Jurkat, Clone E6-1 (cell line): ENCODE results near the gene ZNF444.

Source experiments
- DNase-seq: peaks from one replicate; pipeline ENCODE4 v3.0.0-alpha.2; 2011; ENCODE audit warnings: low read depth, low spot score
- H3K4me3 ChIP-seq: 2 replicates; pipeline ENCODE4 v1.5.1; 2011; ENCODE audit warnings: mild to moderate bottlenecking, low read length, control low read depth, moderate library complexity

The ZNF444 gene

GRCh38 chr19:56120002-56120370 lies 21.1 kb upstream of the ZNF444 start:
- H3K4me3 ChIP-seq = peak overlapping the region; percentile 78
- DNase-seq = no peak

- H3K4me3 ChIP-seq = peak overlapping the region; percentile 78
- peak; percentile 63 for DNase-seq
These were observed 20.5 kb upstream of the ZNF444 start for GRCh38 chr19:56120371-56121179.

- peak; percentile 95 for DNase-seq
- H3K4me3 ChIP-seq = peak within 1 kb of the TSS; percentile 78
These were observed 19.6 kb upstream of the ZNF444 start, which contains the start of gene ZNF787 for GRCh38 chr19:56121180-56122167. Gene ZNF787, minus strand, starts transcription at chr19:56121295. Its CDS starts 18,078 bp downstream, at chr19:56103217.

GRCh38 chr19:56123266-56123891 lies 17.7 kb upstream of the ZNF444 start:
- DNase-seq = no peak
- H3K4me3 ChIP-seq = no peak overlapping the region

- no peak overlapping the region for H3K4me3 ChIP-seq
- DNase-seq = no peak
These were observed 16.5 kb upstream of the ZNF444 start for GRCh38 chr19:56124578-56124977.

GRCh38 chr19:56125806-56126590 lies 15.1 kb upstream of the ZNF444 start:
- no peak for DNase-seq
- H3K4me3 ChIP-seq = no peak overlapping the region

- DNase-seq = no peak
- no peak overlapping the region for H3K4me3 ChIP-seq
These were observed 13.9 kb upstream of the ZNF444 start for GRCh38 chr19:56126983-56127780.

- no peak for DNase-seq
- H3K4me3 ChIP-seq = no peak overlapping the region
These were observed 11.1 kb upstream of the ZNF444 start for GRCh38 chr19:56130006-56130405.

- no peak for DNase-seq
- no peak overlapping the region for H3K4me3 ChIP-seq
These were observed 9.4 kb upstream of the ZNF444 start for GRCh38 chr19:56131651-56132050.

- H3K4me3 ChIP-seq = no peak overlapping the region
These were observed 8.7 kb upstream of the ZNF444 start for GRCh38 chr19:56132316-56132822.

GRCh38 chr19:56133858-56134653 lies 7.0 kb upstream of the ZNF444 start:
- no peak for DNase-seq
- H3K4me3 ChIP-seq = no peak overlapping the region

More at GRCh38 chr19:56132316-56132822, 8.7 kb upstream of the ZNF444 start:
- no peak for DNase-seq

- DNase-seq = no peak
- no peak overlapping the region for H3K4me3 ChIP-seq
These were observed 6.5 kb upstream of the ZNF444 start for GRCh38 chr19:56134654-56134921.

GRCh38 chr19:56136362-56136761 lies 4.7 kb upstream of the ZNF444 start:
- no peak for DNase-seq
- no peak overlapping the region for H3K4me3 ChIP-seq

GRCh38 chr19:56137405-56137804 lies 3.7 kb upstream of the ZNF444 start:
- no peak for DNase-seq
- H3K4me3 ChIP-seq = no peak overlapping the region

- no peak for DNase-seq
- no peak overlapping the region for H3K4me3 ChIP-seq
These were observed 3.0 kb upstream of the ZNF444 start for GRCh38 chr19:56138069-56138468.

GRCh38 chr19:56139847-56140582 lies 1.1 kb upstream of the ZNF444 start:
- DNase-seq = no peak

More at GRCh38 chr19:56139847-56140582, 1.1 kb upstream of the ZNF444 start:
- H3K4me3 ChIP-seq = peak overlapping the region; percentile 76
